Adrenal gland (tissue), 5 donors: ENCODE measurements around the gene PIEZO2.

Experiments
- CTCF ChIP-seq, 6 experiments: fragments of 450-650 bp in 4 of 6; fragments of 200-600 bp in 2 of 6; sonication (generic) in 1 of 6; IDR thresholded peaks; 1 replicate in 5 of 6; 2 replicates in 1 of 6; pipeline versions ENCODE4 v1.5.1 to v1.8.0; 2016 to 2021; ENCODE audit warnings: antibody characterized with exemption in 6 of 6, mild to moderate bottlenecking in 2 of 6, moderate library complexity in 1 of 6
- POLR2A ChIP-seq, 2 donors: fragments of 450-650 bp; IDR thresholded peaks; one replicate each; pipeline ENCODE4 v1.6.1; 2017; ENCODE audit warnings: antibody characterized with exemption in 2 of 2, mild to moderate bottlenecking in 2 of 2, moderate library complexity in 1 of 2
- donor health status: DM: no; HTN: no; CAD: no.

- TF ChIP-seq CTCF (IDR thresholded peaks at IDR 0.05) (no peak), POLR2A (IDR thresholded peaks at IDR 0.05) (no peak)
These were observed 397.0 kb downstream of the PIEZO2 start for GRCh38 chr18:10752382-10752781.
